KOPT-K1 (cell line): ENCODE measurements around the gene NECAB2.

Experiments used
- H3K27ac ChIP-seq: fragments of 200-600 bp; sonication (generic); 2 replicates; pipeline ENCODE4 v1.5.1; 2016; ENCODE audit warnings: antibody characterized with exemption, mild to moderate bottlenecking, low read depth, low read length; ENCODE audit not compliant: poor library complexity, severe bottlenecking
- H3K36me3 ChIP-seq: fragments of 200-600 bp; sonication (generic); 2 replicates; pipeline ENCODE4 v1.5.1; 2017; ENCODE audit warnings: antibody characterized with exemption, mild to moderate bottlenecking, low read length, moderate library complexity; ENCODE audit not compliant: insufficient read depth
- H3K9me3 ChIP-seq: fragments of 200-600 bp; sonication (generic); 2 replicates; pipeline ENCODE4 v1.5.1; 2017; ENCODE audit warnings: antibody characterized with exemption, low read length, mild to moderate bottlenecking; ENCODE audit not compliant: insufficient read depth, poor library complexity, severe bottlenecking

The NECAB2 gene

DNA sequence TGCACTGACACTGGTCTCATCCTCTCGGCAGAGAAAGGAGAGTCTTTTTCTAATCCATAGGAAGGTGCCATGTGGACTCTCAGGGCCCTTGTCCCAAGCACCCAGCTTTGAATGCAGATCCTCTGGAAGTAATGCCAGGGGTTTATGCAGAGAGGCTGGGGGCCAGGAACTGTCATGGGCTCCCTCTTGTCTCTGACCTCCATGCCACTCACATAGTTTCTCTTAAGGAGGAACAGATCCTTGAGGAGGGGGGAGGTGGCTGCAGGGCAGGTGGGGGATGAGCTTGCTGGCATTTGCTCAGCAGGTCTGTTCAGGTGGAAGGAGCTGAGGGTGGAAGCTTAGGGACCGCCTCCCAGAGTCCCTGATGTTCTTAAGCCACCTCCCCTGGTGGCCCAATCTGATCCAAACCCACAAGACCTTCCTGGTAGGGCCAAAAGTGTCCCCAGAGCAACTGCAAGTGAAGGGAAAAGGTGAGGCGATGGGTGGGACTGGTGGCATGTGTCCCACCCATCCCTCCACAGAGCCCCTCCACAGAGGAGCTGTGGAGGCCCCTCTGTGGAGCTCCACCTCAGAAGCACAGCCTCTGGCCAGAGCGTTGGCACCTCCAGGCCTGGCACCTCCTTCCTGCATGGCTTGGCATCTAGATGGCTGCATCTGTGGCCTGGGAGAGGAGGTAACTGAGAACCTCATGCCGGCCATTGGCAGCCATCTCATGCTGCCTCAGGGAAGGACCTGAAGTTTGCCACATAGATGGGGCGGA lies 9.2 kb downstream of the NECAB2 start:
- peaks cover 23% of the 10 kb centered on the region for H3K9me3 ChIP-seq
- no peak overlapping the region for H3K27ac ChIP-seq
- no peaks in the 10 kb centered on the region for H3K36me3 ChIP-seq

DNA sequence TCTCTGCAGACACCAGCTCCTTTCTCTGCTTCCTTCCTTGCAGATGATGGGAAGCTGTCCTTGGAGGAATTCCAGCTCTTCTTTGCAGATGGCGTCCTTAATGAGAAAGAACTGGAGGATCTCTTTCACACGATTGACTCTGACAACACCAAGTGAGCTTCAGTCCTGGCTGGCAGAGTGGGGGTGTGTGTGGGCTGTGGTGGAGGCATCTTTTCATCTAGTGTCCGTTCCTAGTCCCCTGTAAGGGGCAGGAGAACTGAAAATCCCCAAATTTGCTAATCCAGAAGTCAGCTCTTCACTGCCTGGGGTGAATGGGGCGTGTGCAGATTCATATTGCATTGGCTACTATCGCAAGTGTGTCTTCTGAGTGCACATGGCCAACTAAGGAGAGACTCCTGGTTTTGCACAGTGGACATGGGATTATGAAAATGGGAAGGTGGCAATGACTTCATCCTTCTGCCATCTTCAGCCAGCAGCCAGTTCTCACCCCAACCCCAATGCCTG lies 10.4 kb downstream of the NECAB2 start:
- Histone ChIP-seq H3K27ac (no peak overlapping the region), H3K36me3 (no peaks in the 10 kb centered on the region), H3K9me3 (peaks cover 23% of the 10 kb centered on the region)

DNA sequence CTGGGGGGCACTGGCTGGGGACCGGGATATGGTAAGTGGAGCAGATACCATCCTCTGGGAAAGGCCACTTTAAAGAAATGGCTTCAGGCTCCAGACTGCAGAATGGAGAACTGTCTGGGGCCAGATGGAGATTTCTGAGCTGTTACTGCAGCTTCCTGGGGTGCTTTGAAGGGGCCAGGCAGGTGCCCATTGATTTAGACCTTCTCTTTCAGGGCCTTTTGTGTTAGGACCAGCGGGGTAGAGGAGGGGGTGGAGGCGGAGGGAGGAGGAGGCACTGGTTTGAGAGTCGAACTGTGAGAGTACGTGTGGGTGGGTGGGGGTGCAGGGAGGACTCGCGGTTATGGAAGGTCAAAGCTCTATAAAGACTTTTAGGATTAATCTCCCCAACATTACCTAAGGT lies 11.4 kb downstream of the NECAB2 start:
- Histone ChIP-seq H3K9me3 (peaks cover 23% of the 10 kb centered on the region), H3K36me3 (no peaks in the 10 kb centered on the region), H3K27ac (no peak overlapping the region)

DNA sequence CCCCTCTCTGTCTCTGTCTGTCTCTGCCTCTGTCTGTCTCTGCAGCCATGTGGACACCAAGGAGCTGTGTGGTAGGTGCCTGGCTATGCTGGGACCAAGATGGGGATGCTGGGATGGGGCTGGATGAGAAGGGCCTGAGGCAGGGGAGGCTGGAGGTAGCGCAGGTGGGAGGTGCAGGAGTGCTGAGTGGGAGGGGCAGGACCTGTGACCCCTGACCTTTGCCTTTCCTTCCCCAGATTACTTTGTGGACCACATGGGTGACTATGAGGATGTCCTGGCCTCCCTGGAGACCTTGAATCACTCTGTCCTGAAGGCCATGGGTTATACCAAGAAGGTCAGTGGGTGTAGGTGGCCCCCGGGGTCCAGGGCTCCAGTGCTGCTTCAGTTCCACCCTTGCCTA lies 12.8 kb downstream of the NECAB2 start:
- Histone ChIP-seq H3K9me3 (peaks cover 23% of the 10 kb centered on the region), H3K36me3 (no peaks in the 10 kb centered on the region), H3K27ac (no peak overlapping the region)

DNA sequence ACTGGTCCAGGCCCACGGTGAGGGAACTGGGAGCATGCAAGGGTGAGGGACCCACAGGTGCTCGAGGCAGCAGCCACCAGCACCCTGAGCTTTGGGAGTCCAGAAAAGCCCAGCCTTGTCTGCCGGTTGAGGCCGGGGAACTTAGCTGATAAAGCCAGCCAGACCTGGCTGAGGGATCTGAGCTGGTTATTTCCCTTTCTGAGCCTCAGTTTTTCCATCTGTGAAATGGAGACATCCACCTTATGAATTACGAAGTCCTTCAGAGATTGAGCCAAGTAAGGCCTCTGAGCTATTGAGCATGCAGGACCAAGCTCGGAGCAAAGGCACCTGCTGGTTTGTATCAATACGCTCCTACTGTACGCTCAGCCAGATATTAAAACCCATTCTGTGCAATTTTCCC lies 13.8 kb downstream of the NECAB2 start:
- Histone ChIP-seq H3K27ac (no peak overlapping the region), H3K9me3 (peaks cover 23% of the 10 kb centered on the region), H3K36me3 (no peaks in the 10 kb centered on the region)

DNA sequence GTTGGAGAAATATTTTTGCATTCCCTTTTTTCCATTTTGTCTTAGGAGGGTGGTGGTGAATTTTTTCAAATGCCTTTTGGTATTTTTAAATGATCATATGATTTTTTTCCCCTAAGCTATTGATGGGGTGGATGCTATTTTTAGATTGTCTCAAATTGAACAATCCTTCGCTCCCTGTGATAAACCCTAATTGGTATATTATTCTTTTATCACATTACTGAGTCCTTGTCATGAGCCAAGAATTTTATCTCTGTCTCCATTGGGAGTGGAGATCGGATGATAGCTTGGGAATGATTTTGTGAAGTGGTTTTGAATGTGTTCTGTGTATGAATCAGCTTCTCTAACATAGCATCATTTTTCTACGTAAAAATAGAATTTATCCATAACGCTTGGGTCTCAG lies 15.4 kb downstream of the NECAB2 start:
- Histone ChIP-seq H3K9me3 (peaks cover 11% of the 10 kb centered on the region), H3K36me3 (no peaks in the 10 kb centered on the region), H3K27ac (no peak overlapping the region)

DNA sequence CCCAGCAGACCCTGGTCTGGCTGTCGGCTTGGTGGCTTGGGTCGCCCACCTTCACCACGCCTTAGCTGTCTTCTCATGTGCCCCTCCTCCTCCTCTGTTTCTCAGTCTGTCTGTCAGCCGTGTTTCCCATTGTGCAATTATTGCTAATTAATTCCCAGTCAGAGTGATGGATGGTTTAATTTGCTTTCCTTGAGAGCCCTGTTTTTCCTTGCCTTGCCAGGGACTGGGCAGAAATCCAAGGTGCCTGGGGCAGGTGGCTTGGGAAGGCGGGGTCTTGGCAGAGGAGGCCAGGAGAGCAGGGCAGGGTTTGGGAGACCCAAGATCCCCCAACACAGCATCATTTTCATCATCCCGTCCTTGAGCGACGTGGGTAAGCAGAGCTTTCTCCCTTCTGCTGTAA lies 21.3 kb downstream of the NECAB2 start:
- H3K9me3 ChIP-seq: no peaks in the 10 kb centered on the region
- no peaks in the 10 kb centered on the region for H3K36me3 ChIP-seq
- H3K27ac ChIP-seq: no peak overlapping the region

DNA sequence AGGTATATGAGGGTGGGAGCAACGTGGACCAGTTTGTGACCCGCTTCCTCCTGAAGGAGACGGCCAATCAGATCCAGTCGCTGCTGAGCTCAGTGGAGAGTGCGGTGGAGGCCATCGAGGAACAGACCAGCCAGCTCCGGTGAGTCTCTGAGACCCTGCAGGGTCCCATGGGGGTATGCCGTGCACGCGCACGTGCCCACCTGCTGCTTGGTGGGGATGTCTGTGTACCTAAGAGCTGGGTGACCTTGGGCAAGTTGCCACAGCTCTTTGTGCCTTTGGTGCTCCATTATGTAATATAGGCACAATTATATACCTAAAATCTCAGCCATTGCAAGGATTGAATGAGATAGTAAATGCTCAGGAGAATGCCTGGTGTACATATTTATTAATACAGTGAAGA lies 22.4 kb downstream of the NECAB2 start:
- no peaks in the 10 kb centered on the region for H3K36me3 ChIP-seq
- H3K9me3 ChIP-seq: no peaks in the 10 kb centered on the region
- no peak overlapping the region for H3K27ac ChIP-seq

DNA sequence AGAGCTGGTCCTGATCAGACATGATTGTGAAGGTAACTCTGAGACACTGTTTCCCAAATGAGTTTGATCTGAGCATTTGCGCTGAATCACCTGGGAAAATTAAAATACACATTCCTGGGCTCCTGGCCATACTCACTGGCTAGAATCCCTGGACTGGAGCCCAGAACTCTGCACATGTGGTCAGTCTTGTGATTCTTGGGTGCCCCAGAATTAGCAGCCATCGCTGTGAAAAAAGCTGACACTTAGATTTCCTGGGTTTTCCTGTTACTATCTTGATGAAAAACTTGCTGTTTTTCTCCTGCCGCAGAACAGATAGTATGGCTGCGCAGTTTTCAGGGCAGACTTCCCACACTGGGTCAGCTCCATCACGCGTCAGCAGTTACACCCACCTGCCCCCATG lies 24.6 kb downstream of the NECAB2 start:
- Histone ChIP-seq H3K27ac (no peak overlapping the region), H3K9me3 (no peaks in the 10 kb centered on the region), H3K36me3 (no peaks in the 10 kb centered on the region)

DNA sequence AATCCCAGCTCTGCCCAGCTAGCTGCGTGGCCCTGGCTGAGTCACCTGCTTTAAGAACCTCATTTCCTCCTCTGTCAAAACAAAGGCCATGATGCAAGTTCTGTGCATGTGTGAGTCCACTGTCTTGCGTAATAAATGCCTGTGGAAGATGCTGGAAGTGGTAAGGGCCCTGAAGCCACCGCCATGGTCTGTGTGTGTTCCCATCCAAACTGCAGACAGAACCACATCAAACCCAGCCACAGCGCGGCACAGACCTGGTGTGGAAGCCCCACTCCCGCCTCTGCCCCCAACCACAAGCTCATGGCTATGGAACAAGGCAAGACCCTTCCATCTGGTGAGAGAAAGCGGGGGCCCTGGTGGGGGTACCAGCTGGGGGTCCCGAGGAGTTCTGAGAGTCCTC lies 26.0 kb downstream of the NECAB2 start:
- H3K27ac ChIP-seq: no peak overlapping the region
- no peaks in the 10 kb centered on the region for H3K36me3 ChIP-seq
- H3K9me3 ChIP-seq: no peaks in the 10 kb centered on the region

DNA sequence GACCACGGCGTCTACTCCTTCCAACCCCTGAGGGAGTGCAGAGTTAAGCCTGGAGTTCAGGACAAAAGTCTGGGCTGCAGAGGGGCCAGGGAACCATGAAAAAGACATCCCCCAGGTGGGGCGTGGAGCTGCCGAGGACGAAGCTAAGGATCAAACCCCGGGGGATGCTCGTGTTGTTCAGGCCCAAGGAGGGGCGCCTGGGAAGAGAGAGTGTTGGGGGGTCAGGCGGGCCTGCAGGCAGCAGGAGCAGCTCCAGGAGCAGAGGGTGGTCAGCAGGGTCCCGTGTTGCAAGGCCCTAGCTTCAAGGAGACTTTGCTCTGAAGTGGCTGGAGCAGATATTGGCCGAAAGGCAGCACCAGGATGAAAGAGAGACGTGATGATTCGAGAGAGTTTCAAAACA lies 26.7 kb downstream of the NECAB2 start:
- H3K36me3 ChIP-seq: no peaks in the 10 kb centered on the region
- H3K9me3 ChIP-seq: no peaks in the 10 kb centered on the region
- H3K27ac ChIP-seq: no peak overlapping the region

DNA sequence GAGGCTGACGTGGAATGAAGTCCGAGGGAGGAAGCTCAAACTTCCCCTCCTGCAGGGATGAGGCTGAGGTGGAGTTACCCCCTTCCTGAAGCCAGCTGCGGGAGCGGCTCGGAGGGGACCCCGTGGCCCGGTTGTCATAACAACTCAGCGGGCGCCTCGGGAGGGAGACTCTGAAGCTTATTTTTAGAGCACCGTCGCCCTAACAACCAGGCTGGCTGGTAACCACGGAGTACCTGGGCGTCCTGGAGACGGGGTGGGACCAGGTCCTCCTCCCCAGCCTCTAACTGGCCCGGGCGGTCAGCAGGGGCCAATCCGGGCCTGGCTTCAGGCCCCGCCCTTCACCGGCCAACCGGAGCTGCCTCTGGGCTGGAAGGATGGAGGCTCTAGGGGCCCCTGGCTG lies 27.7 kb downstream of the NECAB2 start:
- Histone ChIP-seq H3K9me3 (no peaks in the 10 kb centered on the region), H3K27ac (no peak overlapping the region), H3K36me3 (no peaks in the 10 kb centered on the region)

DNA sequence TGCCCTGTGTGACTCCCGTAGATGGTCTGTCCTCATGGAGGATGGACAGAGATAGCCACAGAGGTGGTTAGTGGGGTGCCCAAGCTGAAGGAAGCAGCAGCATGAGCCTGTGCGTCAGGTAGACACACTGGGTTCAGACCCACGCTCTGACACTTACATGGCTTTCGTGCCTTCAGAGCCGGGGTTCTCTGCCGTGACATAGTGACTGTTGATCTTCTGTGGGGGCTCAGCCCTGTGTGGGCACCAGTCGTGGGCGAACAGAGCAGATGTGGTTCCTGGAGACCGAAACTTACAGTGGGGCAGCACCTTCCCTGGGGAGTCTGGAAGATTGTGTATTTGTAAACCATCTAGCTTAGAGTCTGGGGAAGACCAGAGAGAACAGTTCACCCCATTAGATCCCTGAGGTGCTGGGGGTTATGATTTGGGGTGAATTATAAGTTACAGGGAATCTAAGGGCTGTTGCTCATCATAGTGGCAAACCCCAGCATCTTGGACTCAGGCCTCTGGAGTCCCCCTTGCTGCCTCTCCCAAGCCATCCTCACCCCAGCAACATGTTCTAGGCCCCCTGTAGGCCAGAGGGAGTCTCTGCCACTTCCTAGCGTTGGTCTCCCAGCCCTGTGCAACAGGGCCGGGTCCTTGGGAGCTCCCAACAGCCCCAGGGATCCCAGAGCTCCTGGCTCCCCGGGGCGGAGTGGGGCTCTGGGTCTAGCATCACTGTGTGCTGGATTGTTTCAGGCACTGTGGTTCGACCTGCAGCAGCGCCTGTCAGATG lies 28.6 kb downstream of the NECAB2 start:
- H3K9me3 ChIP-seq: no peaks in the 10 kb centered on the region
- no peaks in the 10 kb centered on the region for H3K36me3 ChIP-seq
- H3K27ac ChIP-seq: no peak overlapping the region

DNA sequence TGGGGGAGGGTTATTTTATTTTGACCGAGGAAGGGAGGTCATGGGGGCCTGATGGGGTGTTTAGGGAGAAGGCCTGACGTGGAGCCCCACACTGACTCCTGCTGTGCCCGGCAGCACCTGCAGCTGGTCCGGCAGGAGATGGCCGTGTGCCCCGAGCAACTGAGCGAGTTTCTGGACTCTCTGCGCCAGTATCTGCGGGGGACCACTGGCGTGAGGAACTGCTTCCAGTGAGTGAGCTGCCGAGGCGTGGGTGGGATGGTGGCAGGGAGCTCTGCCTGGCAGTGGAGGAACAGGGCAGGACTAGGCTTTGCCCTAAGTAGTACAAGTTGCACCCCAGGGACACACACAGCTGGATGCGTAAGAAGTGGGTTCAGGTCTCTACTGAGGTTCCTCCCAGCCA lies 30.0 kb downstream of the NECAB2 start:
- Histone ChIP-seq H3K9me3 (no peaks in the 10 kb centered on the region), H3K27ac (no peak overlapping the region), H3K36me3 (no peaks in the 10 kb centered on the region)

DNA sequence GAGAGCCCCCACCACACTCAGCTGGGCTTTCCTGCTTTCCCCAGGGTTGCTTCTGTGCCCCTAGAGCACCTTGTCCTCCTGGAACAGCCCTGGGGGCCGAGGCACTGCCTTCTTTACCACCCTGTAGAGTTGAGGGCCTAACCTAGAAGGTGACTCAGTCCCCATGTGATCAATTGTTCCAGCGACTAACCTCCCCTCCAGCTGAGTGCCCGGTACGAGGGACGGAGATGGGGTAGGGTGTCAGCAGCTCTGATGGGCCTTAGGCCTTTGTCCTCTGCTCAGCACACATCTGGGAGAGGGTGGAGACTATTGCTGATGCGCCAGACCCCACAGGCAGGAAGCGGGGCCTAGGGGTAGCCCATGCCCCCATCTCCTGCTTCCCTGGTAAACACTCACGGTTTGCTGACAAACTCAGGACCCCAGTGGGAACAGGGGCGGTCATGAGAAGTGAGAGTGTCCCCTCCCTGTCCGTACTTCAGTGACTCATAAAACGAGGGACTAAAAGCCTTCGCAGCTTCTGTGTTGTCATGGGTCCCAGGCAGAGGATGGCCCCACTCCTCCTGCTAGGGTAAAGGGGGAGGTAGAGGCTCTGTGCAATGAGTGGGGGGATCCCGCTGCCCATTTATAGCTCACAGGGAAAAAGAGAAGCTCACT lies 33.1 kb downstream of the NECAB2 start:
- Histone ChIP-seq H3K9me3 (no peaks in the 10 kb centered on the region), H3K36me3 (no peaks in the 10 kb centered on the region), H3K27ac (no peak overlapping the region)
